Activated CD4-positive, alpha-beta T cell treated with anti-CD3 and anti-CD28 coated beads, Interleukin-2, amount 10 ng/mL, durations not matched to agents 7 days and 5 days (primary cell): ENCODE measurements around the gene TMPRSS9. TPM values are rescaled to one million over a fixed set of nuclear protein-coding genes. Genes with fewer than 3 reads are reported as not detected.
A peak's percentile ranks its signal among the peaks of the same experiment; 100 is the strongest.

Experiments used
- CTCF ChIA-PET: fragments of 350-600 bp; sonication (Branson Sonifier 250); formaldehyde crosslinking; loops from one replicate; lab custom pipeline; 2021; ENCODE audit warnings: antibody characterized with exemption; lab: Charles Lee
- POLR2A ChIA-PET: fragments of 350-600 bp; sonication (Branson Sonifier 250); formaldehyde crosslinking; loops from one replicate; lab custom pipeline; 2021; ENCODE audit warnings: antibody characterized with exemption; lab: Charles Lee
- DNase-seq: peaks from one replicate; pipeline ENCODE4 v3.0.0-alpha.2; 2020
- H3K27ac Mint-ChIP-seq: one replicate; pipeline ENCODE4 v1.8.0; 2021; ENCODE audit warnings: mild to moderate bottlenecking, moderate library complexity, mixed read lengths
- H3K27me3 Mint-ChIP-seq: one replicate; pipeline ENCODE4 v1.8.0; 2021; ENCODE audit warnings: mixed read lengths
- H3K36me3 Mint-ChIP-seq: one replicate; pipeline ENCODE4 v1.8.0; 2021; ENCODE audit warnings: low read depth, mixed read lengths
- H3K4me1 Mint-ChIP-seq: one replicate; pipeline ENCODE4 v1.8.0; 2021; ENCODE audit warnings: mixed read lengths
- H3K4me3 Mint-ChIP-seq: one replicate; pipeline ENCODE4 v1.8.0; 2021; ENCODE audit warnings: mild to moderate bottlenecking, moderate library complexity, mixed read lengths
- H3K9me3 Mint-ChIP-seq: one replicate; pipeline ENCODE4 v1.8.0; 2021; ENCODE audit warnings: mixed read lengths
- total RNA-seq, 2 experiments: library from RNA; stranded (reverse); gene quantifications; one replicate each; pipeline ENCODE4 v1.2.3, GENCODE V29; 2021

The TMPRSS9 gene
- not detected for total RNA-seq

GRCh38 chr19:2359992-2360685 lies at the start of gene TMPRSS9:
TSS of gene TMPRSS9 (plus strand) at chr19:2360265. CDS start at chr19:2389786, 29,521 bp downstream.
- H3K4me3 Mint-ChIP-seq: no peak within 1 kb of the TSS
- no peak for DNase-seq
- H3K27ac Mint-ChIP-seq: no peak within 1 kb of the TSS
- ChIA-PET CTCF (no interaction called here), POLR2A (no interaction called here)
- H3K36me3 Mint-ChIP-seq: no peaks in the 10 kb centered on the region
- peaks cover 9% of the 10 kb centered on the region for H3K27me3 Mint-ChIP-seq
- peaks cover 4% of the 10 kb centered on the region for H3K4me1 Mint-ChIP-seq
- H3K9me3 Mint-ChIP-seq: no peaks in the 10 kb centered on the region

- H3K4me3 Mint-ChIP-seq: no peak overlapping the region
- peaks cover 13% of the 10 kb centered on the region for H3K9me3 Mint-ChIP-seq
- peaks cover 7% of the 10 kb centered on the region for H3K4me1 Mint-ChIP-seq
- peaks cover 11% of the 10 kb centered on the region for H3K36me3 Mint-ChIP-seq
- ChIA-PET POLR2A (no interaction called here), CTCF (interaction anchor here (0.6 to 0.9 kb wide), 2 partner anchors 9 to 520 kb away, joined by 3 to 4 read pairs; no protein-coding TSS in a partner anchor)
- peaks cover 60% of the 10 kb centered on the region for H3K27me3 Mint-ChIP-seq
- no peak for DNase-seq
- H3K27ac Mint-ChIP-seq: no peak overlapping the region
Measured at GRCh38 chr19:2311093-2311492, 49.0 kb upstream of the TMPRSS9 start.

GRCh38 chr19:2312820-2313501 lies 47.1 kb upstream of the TMPRSS9 start:
- no peak overlapping the region for H3K27ac Mint-ChIP-seq
- no peak for DNase-seq
- no peak overlapping the region for H3K4me3 Mint-ChIP-seq
- peaks cover 11% of the 10 kb centered on the region for H3K36me3 Mint-ChIP-seq
- H3K4me1 Mint-ChIP-seq: peaks cover 7% of the 10 kb centered on the region
- CTCF ChIA-PET: interaction anchor here (0.6 kb wide), 1 partner anchor 642 kb away, joined by 3 read pairs; no protein-coding TSS in a partner anchor
- peaks cover 50% of the 10 kb centered on the region for H3K27me3 Mint-ChIP-seq
- H3K9me3 Mint-ChIP-seq: peaks cover 13% of the 10 kb centered on the region
- POLR2A ChIA-PET: no interaction called here

- Mint-ChIP-seq H3K36me3 (peaks cover 10% of the 10 kb centered on the region), H3K27me3 (peaks cover 29% of the 10 kb centered on the region), H3K4me3 (no peak overlapping the region), H3K4me1 (peaks cover 4% of the 10 kb centered on the region), H3K9me3 (peaks cover 13% of the 10 kb centered on the region), H3K27ac (no peak overlapping the region)
- ChIA-PET POLR2A (interaction anchor here (0.6 kb wide), 1 partner anchor 418 kb away, joined by 3 read pairs; no protein-coding TSS in a partner anchor), CTCF (interaction anchor here (1.4 kb wide), 2 partner anchors 13 to 31 kb away, joined by 3 to 4 read pairs; no protein-coding TSS in a partner anchor)
- no peak for DNase-seq
Measured at GRCh38 chr19:2315121-2315817, 44.8 kb upstream of the TMPRSS9 start.

GRCh38 chr19:2315818-2316353 lies 44.2 kb upstream of the TMPRSS9 start:
- Mint-ChIP-seq H3K4me1 (peaks cover 4% of the 10 kb centered on the region), H3K27me3 (peaks cover 25% of the 10 kb centered on the region), H3K9me3 (peaks cover 13% of the 10 kb centered on the region), H3K36me3 (peaks cover 10% of the 10 kb centered on the region), H3K27ac (no peak overlapping the region), H3K4me3 (no peak overlapping the region)
- CTCF ChIA-PET: interaction anchor here (0.5 to 1.4 kb wide), 4 partner anchors 13 to 212 kb away, joined by 3 to 4 read pairs (median 3); no protein-coding TSS in a partner anchor
- POLR2A ChIA-PET: interaction anchor here (0.6 kb wide), 1 partner anchor 56 kb away, joined by 4 read pairs; no protein-coding TSS in a partner anchor
- DNase-seq: peak; percentile 28

- POLR2A ChIA-PET: no interaction called here
- Mint-ChIP-seq H3K4me1 (peaks cover 4% of the 10 kb centered on the region), H3K36me3 (peaks cover 10% of the 10 kb centered on the region), H3K27me3 (peaks cover 21% of the 10 kb centered on the region), H3K9me3 (peaks cover 13% of the 10 kb centered on the region), H3K27ac (no peak overlapping the region), H3K4me3 (no peak overlapping the region)
- DNase-seq: no peak
- CTCF ChIA-PET: no interaction called here
Measured at GRCh38 chr19:2317300-2317699, 42.8 kb upstream of the TMPRSS9 start.

GRCh38 chr19:2317756-2318155 lies 42.3 kb upstream of the TMPRSS9 start:
- Mint-ChIP-seq H3K4me1 (peaks cover 4% of the 10 kb centered on the region), H3K9me3 (peaks cover 13% of the 10 kb centered on the region), H3K27ac (no peak overlapping the region), H3K4me3 (no peak overlapping the region), H3K27me3 (peaks cover 21% of the 10 kb centered on the region), H3K36me3 (peaks cover 10% of the 10 kb centered on the region)
- ChIA-PET CTCF (no interaction called here), POLR2A (no interaction called here)
- DNase-seq: no peak

GRCh38 chr19:2318923-2319322 lies 41.1 kb upstream of the TMPRSS9 start:
- peaks cover 12% of the 10 kb centered on the region for H3K27me3 Mint-ChIP-seq
- ChIA-PET POLR2A (interaction anchor here (0.6 kb wide), 1 partner anchor 41 kb away, joined by 3 read pairs; no protein-coding TSS in a partner anchor), CTCF (no interaction called here)

GRCh38 chr19:2319551-2319950 lies 40.5 kb upstream of the TMPRSS9 start:
- ChIA-PET CTCF (no interaction called here), POLR2A (no interaction called here)
- no peak for DNase-seq
- Mint-ChIP-seq H3K36me3 (peaks cover 10% of the 10 kb centered on the region), H3K4me1 (peaks cover 4% of the 10 kb centered on the region), H3K27me3 (peaks cover 7% of the 10 kb centered on the region), H3K9me3 (peaks cover 10% of the 10 kb centered on the region), H3K4me3 (no peak overlapping the region), H3K27ac (no peak overlapping the region)

More at GRCh38 chr19:2318923-2319322, 41.1 kb upstream of the TMPRSS9 start:
- Mint-ChIP-seq H3K9me3 (peaks cover 10% of the 10 kb centered on the region), H3K4me3 (no peak overlapping the region), H3K27ac (no peak overlapping the region), H3K36me3 (peaks cover 11% of the 10 kb centered on the region), H3K4me1 (peaks cover 4% of the 10 kb centered on the region)
- DNase-seq: no peak

GRCh38 chr19:2320049-2320448 lies 40.0 kb upstream of the TMPRSS9 start:
- Mint-ChIP-seq H3K27me3 (peaks cover 3% of the 10 kb centered on the region), H3K9me3 (peaks cover 7% of the 10 kb centered on the region), H3K4me1 (peaks cover 4% of the 10 kb centered on the region), H3K4me3 (no peak overlapping the region), H3K27ac (no peak overlapping the region), H3K36me3 (peaks cover 5% of the 10 kb centered on the region)
- no peak for DNase-seq
- POLR2A ChIA-PET: no interaction called here
- CTCF ChIA-PET: no interaction called here

GRCh38 chr19:2320939-2321338 lies 39.1 kb upstream of the TMPRSS9 start:
- Mint-ChIP-seq H3K4me1 (peaks cover 9% of the 10 kb centered on the region), H3K27me3 (no peaks in the 10 kb centered on the region), H3K27ac (no peak overlapping the region), H3K36me3 (peaks cover 8% of the 10 kb centered on the region), H3K9me3 (no peaks in the 10 kb centered on the region), H3K4me3 (no peak overlapping the region)
- POLR2A ChIA-PET: no interaction called here
- CTCF ChIA-PET: interaction anchor here (0.5 to 2.5 kb wide), 3 partner anchors 47 to 884 kb away, joined by 3 to 6 read pairs (median 5); no protein-coding TSS in a partner anchor
- DNase-seq: no peak

GRCh38 chr19:2321565-2322283 lies 38.3 kb upstream of the TMPRSS9 start:
- no peak for DNase-seq
- H3K27ac Mint-ChIP-seq: no peak overlapping the region
- H3K9me3 Mint-ChIP-seq: no peaks in the 10 kb centered on the region
- H3K4me3 Mint-ChIP-seq: no peak overlapping the region
- no peaks in the 10 kb centered on the region for H3K27me3 Mint-ChIP-seq
- H3K4me1 Mint-ChIP-seq: peaks cover 15% of the 10 kb centered on the region
- peaks cover 12% of the 10 kb centered on the region for H3K36me3 Mint-ChIP-seq
- ChIA-PET CTCF (interaction anchor here (0.6 to 2.5 kb wide), 2 partner anchors 48 to 885 kb away, joined by 3 to 5 read pairs; no protein-coding TSS in a partner anchor), POLR2A (no interaction called here)
